DOHH2 (cell line): Measurements from ENCODE around the gene LILRB5.
"Not testable (repeated sequence)": the region's sequence is repeated elsewhere in the genome, so short reads cannot be mapped to it uniquely, and the experiment has no call there.

Experiments used
- H3F3A ChIP-seq: fragments of 200-600 bp; sonication (generic), shearing (Covaris generic); 2 replicates; pipeline ENCODE4 v1.6.0; 2016; ENCODE audit warnings: antibody characterized with exemption, mild to moderate bottlenecking; ENCODE audit not compliant: control insufficient read depth, insufficient read depth
- H3K27ac ChIP-seq: fragments of 200-600 bp; sonication (generic); 2 replicates; pipeline ENCODE4 v1.5.1; 2014; ENCODE audit warnings: low read depth, mild to moderate bottlenecking, low read length, moderate library complexity
- H3K27me3 ChIP-seq: fragments of 200-600 bp; sonication (generic); 2 replicates; pipeline ENCODE4 v1.6.1; 2014; ENCODE audit warnings: mild to moderate bottlenecking, low read length, mixed read lengths; ENCODE audit not compliant: control insufficient read depth
- H3K36me3 ChIP-seq: fragments of 200-600 bp; sonication (generic); 2 replicates; pipeline ENCODE4 v1.6.1; 2014; ENCODE audit warnings: mild to moderate bottlenecking, low read length, moderate library complexity, mixed read lengths; ENCODE audit not compliant: control insufficient read depth
- H3K4me1 ChIP-seq: fragments of 200-600 bp; sonication (generic); 2 replicates; pipeline ENCODE4 v1.6.1; 2014; ENCODE audit warnings: mild to moderate bottlenecking, low read length, mixed read lengths; ENCODE audit not compliant: control insufficient read depth
- H3K4me2 ChIP-seq: fragments of 200-600 bp; sonication (generic); 2 replicates; pipeline ENCODE4 v1.6.0; 2014; ENCODE audit warnings: mild to moderate bottlenecking, low read length, moderate library complexity
- H3K4me3 ChIP-seq: fragments of 200-600 bp; sonication (generic); 2 replicates; pipeline ENCODE4 v1.5.1; 2014; ENCODE audit warnings: mild to moderate bottlenecking, low read length, mixed read lengths
- H3K79me2 ChIP-seq: fragments of 200-600 bp; sonication (generic); 2 replicates; pipeline ENCODE4 v1.6.1; 2014; ENCODE audit warnings: mild to moderate bottlenecking, low read length, mixed read lengths; ENCODE audit not compliant: control insufficient read depth
- H3K9me2 ChIP-seq: fragments of 200-600 bp; sonication (generic); replicated peaks from 2 replicates; pipeline ENCODE4 v1.6.1; 2014; ENCODE audit warnings: mild to moderate bottlenecking, low read length, mixed read lengths; ENCODE audit not compliant: control insufficient read depth
- H3K9me3 ChIP-seq: fragments of 200-600 bp; sonication (generic); 2 replicates; pipeline ENCODE4 v1.6.1; 2014; ENCODE audit warnings: antibody characterized with exemption, low read length, mixed read lengths; ENCODE audit not compliant: control insufficient read depth, insufficient read depth
- H4K20me1 ChIP-seq: fragments of 200-600 bp; sonication (generic); 2 replicates; pipeline ENCODE4 v1.6.0; 2014; ENCODE audit warnings: low read depth, mild to moderate bottlenecking, antibody characterized with exemption, low read length, moderate library complexity; ENCODE audit not compliant: control insufficient read depth, insufficient read depth
- CTCF ChIP-seq: fragments of 200-600 bp; sonication (generic); IDR thresholded peaks from one replicate; pipeline ENCODE4 v1.5.1; 2014; ENCODE audit warnings: antibody characterized with exemption, mild to moderate bottlenecking, low read depth, low read length; ENCODE audit not compliant: poor library complexity, severe bottlenecking
- EZH2phosphoT487 ChIP-seq: fragments of 200-600 bp; sonication (generic); IDR thresholded peaks from 2 replicates; pipeline ENCODE4 v1.6.1; 2017; ENCODE audit warnings: borderline replicate concordance, mild to moderate bottlenecking, antibody characterized with exemption, low read length, moderate library complexity, mixed read lengths

LILRB5 gene

GRCh38 chr19:54248016-54248601 lies 9.0 kb downstream of the LILRB5 start:
- no peak overlapping the region for H3K27ac ChIP-seq
- no peaks in the 10 kb centered on the region for H3K36me3 ChIP-seq
- 0 out of 2 replicates have a peak, but pooled peaks cover 2% of the 10 kb centered on the region for H3F3A ChIP-seq
- TF ChIP-seq CTCF = no peak
- no peak for TF ChIP-seq EZH2phosphoT487
- H3K4me3 ChIP-seq = no peak overlapping the region
- peaks cover 9% of the 10 kb centered on the region for H3K4me1 ChIP-seq
- H3K9me3 ChIP-seq = no peaks in the 10 kb centered on the region
- H4K20me1 ChIP-seq = no peaks in the 10 kb centered on the region
- no peaks in the 10 kb centered on the region for H3K27me3 ChIP-seq
- H3K4me2 ChIP-seq = no peak overlapping the region
- no peaks in the 10 kb centered on the region for H3K79me2 ChIP-seq
- H3K9me2 ChIP-seq = no peaks in the 10 kb centered on the region

- Histone ChIP-seq H3K36me3 (no peaks in the 10 kb centered on the region), H3K9me3 (no peaks in the 10 kb centered on the region), H3K4me1 (peaks cover 9% of the 10 kb centered on the region), H3F3A (0 out of 2 replicates have a peak, but pooled peaks cover 2% of the 10 kb centered on the region), H3K27me3 (no peaks in the 10 kb centered on the region), H3K9me2 (no peaks in the 10 kb centered on the region), H3K4me2 (no peak overlapping the region), H3K4me3 (no peak overlapping the region), H4K20me1 (no peaks in the 10 kb centered on the region), H3K79me2 (no peaks in the 10 kb centered on the region), H3K27ac (no peak overlapping the region)
- TF ChIP-seq EZH2phosphoT487 = no peak
These were observed 9.8 kb downstream of the LILRB5 start for GRCh38 chr19:54247106-54247930.

GRCh38 chr19:54245936-54246335 lies 11.1 kb downstream of the LILRB5 start:
- no peaks in the 10 kb centered on the region for H3K79me2 ChIP-seq
- H3F3A ChIP-seq = 0 out of 2 replicates have a peak, but pooled peaks cover 2% of the 10 kb centered on the region
- no peaks in the 10 kb centered on the region for H3K36me3 ChIP-seq
- no peak overlapping the region for H3K27ac ChIP-seq
- H3K9me2 ChIP-seq = no peaks in the 10 kb centered on the region
- TF ChIP-seq EZH2phosphoT487 (no peak), CTCF (no peak)
- H3K4me2 ChIP-seq = no peak overlapping the region
- H3K4me1 ChIP-seq = peaks cover 9% of the 10 kb centered on the region
- H3K27me3 ChIP-seq = no peaks in the 10 kb centered on the region
- H3K9me3 ChIP-seq = no peaks in the 10 kb centered on the region
- no peaks in the 10 kb centered on the region for H4K20me1 ChIP-seq
- H3K4me3 ChIP-seq = no peak overlapping the region

- H3K9me3 ChIP-seq, H3K4me3 ChIP-seq, H3K4me1 ChIP-seq, H3K9me2 ChIP-seq, H3K27me3 ChIP-seq, H3K36me3 ChIP-seq, H3K79me2 ChIP-seq, H3K4me2 ChIP-seq, H4K20me1 ChIP-seq, H3F3A ChIP-seq, H3K27ac ChIP-seq: not testable (repeated sequence)
These were observed 13.3 kb downstream of the LILRB5 start for GRCh38 chr19:54243809-54244208.

- not testable (repeated sequence) for H3K27ac ChIP-seq, H3F3A ChIP-seq, H3K4me2 ChIP-seq, H3K36me3 ChIP-seq, H3K27me3 ChIP-seq, H3K9me3 ChIP-seq, H4K20me1 ChIP-seq, H3K79me2 ChIP-seq, H3K9me2 ChIP-seq, H3K4me1 ChIP-seq, H3K4me3 ChIP-seq
These were observed 14.4 kb downstream of the LILRB5 start, which contains the start of gene LILRA6 for GRCh38 chr19:54242646-54243045. Gene LILRA6 (minus strand): TSS chr19:54242790.

GRCh38 chr19:54242234-54242633 lies 14.8 kb downstream of the LILRB5 start:
- not testable (repeated sequence) for H3K9me3 ChIP-seq

More at GRCh38 chr19:54242234-54242633, 14.8 kb downstream of the LILRB5 start:
- not testable (repeated sequence) for H3K27ac ChIP-seq, H3K4me2 ChIP-seq, H3K79me2 ChIP-seq, H3K27me3 ChIP-seq, H4K20me1 ChIP-seq, H3K4me1 ChIP-seq, H3F3A ChIP-seq, H3K9me2 ChIP-seq, H3K4me3 ChIP-seq, H3K36me3 ChIP-seq
